ENCODE data around the gene C12orf57. TPM values are rescaled to one million over a fixed set of nuclear protein-coding genes. Genes with fewer than 3 reads are reported as not detected.

Gene C12orf57
- total RNA-seq, 1 experiment from 2014 or later, result 103 TPM

- H3K4me3 Mint-ChIP-seq (ENCODE audit: low read depth, unreplicated experiment), result peak overlapping the region; percentile 83
- H3K4me1 Mint-ChIP-seq (ENCODE audit: low read depth, unreplicated experiment), result peaks cover 77% of the 10 kb centered on the region
- H3K9me3 Mint-ChIP-seq (ENCODE audit: low read depth, unreplicated experiment), result no peaks in the 10 kb centered on the region
- TSS peak; percentile 13 for BruUV-seq (replicated peaks)
- peaks cover 60% of the 10 kb centered on the region for H3K36me3 Mint-ChIP-seq (ENCODE audit: insufficient read depth, unreplicated experiment)
- H3K27ac Mint-ChIP-seq (ENCODE audit: unreplicated experiment), result peak overlapping the region; percentile 68
- no peaks in the 10 kb centered on the region for H3K27me3 Mint-ChIP-seq (ENCODE audit: unreplicated experiment)
- intact Hi-C loops (cut with micrococcal nuclease; ENCODE audit: unreplicated experiment), result loop anchor here (5.0 kb wide), 1 partner anchor 62 kb away; the partner anchor contains the start of gene TPI1
- CTCF ChIA-PET, result interaction anchor here (0.7 to 1.5 kb wide), 2 partner anchors 8 to 71 kb away, joined by 3 to 7 read pairs; no protein-coding TSS in a partner anchor
- no peak for DNase-seq
- TF ChIP-seq CTCF (IDR thresholded peaks at IDR 0.05; ENCODE audit: unreplicated experiment), result no peak
Observed at GRCh38 chr12:6929466-6930452, 14.1 kb upstream of the C12orf57 start.

- CTCF ChIA-PET, result no interaction called here
- Mint-ChIP-seq H3K27ac (ENCODE audit: unreplicated experiment) (no peak overlapping the region), H3K9me3 (ENCODE audit: low read depth, unreplicated experiment) (no peaks in the 10 kb centered on the region), H3K4me3 (ENCODE audit: low read depth, unreplicated experiment) (no peak overlapping the region), H3K36me3 (ENCODE audit: insufficient read depth, unreplicated experiment) (peaks cover 65% of the 10 kb centered on the region), H3K27me3 (ENCODE audit: unreplicated experiment) (no peaks in the 10 kb centered on the region), H3K4me1 (ENCODE audit: low read depth, unreplicated experiment) (peaks cover 53% of the 10 kb centered on the region)
- no TSS peak for BruUV-seq (replicated peaks)
- intact Hi-C loops (cut with micrococcal nuclease; ENCODE audit: unreplicated experiment), result no loop called here
- no peak for DNase-seq
- no peak for TF ChIP-seq CTCF (IDR thresholded peaks at IDR 0.05; ENCODE audit: unreplicated experiment)
Observed at GRCh38 chr12:6932766-6933165, 11.1 kb upstream of the C12orf57 start.

- Mint-ChIP-seq H3K4me1 (ENCODE audit: low read depth, unreplicated experiment) (peaks cover 58% of the 10 kb centered on the region), H3K9me3 (ENCODE audit: low read depth, unreplicated experiment) (no peaks in the 10 kb centered on the region), H3K27me3 (ENCODE audit: unreplicated experiment) (no peaks in the 10 kb centered on the region), H3K4me3 (ENCODE audit: low read depth, unreplicated experiment) (no peak overlapping the region), H3K36me3 (ENCODE audit: insufficient read depth, unreplicated experiment) (peaks cover 69% of the 10 kb centered on the region), H3K27ac (ENCODE audit: unreplicated experiment) (peak overlapping the region; percentile 18)
- no peak for TF ChIP-seq CTCF (IDR thresholded peaks at IDR 0.05; ENCODE audit: unreplicated experiment)
- DNase-seq, result no peak
- BruUV-seq (replicated peaks), result no TSS peak
- intact Hi-C loops (cut with micrococcal nuclease; ENCODE audit: unreplicated experiment), result no loop called here
- CTCF ChIA-PET, result no interaction called here
Observed at GRCh38 chr12:6934110-6934509, 9.7 kb upstream of the C12orf57 start.

- Mint-ChIP-seq H3K9me3 (ENCODE audit: low read depth, unreplicated experiment) (no peaks in the 10 kb centered on the region), H3K27ac (ENCODE audit: unreplicated experiment) (peak overlapping the region; percentile 93), H3K4me3 (ENCODE audit: low read depth, unreplicated experiment) (peak overlapping the region; percentile 75), H3K36me3 (ENCODE audit: insufficient read depth, unreplicated experiment) (peaks cover 74% of the 10 kb centered on the region), H3K27me3 (ENCODE audit: unreplicated experiment) (no peaks in the 10 kb centered on the region), H3K4me1 (ENCODE audit: low read depth, unreplicated experiment) (peaks cover 47% of the 10 kb centered on the region)
- TF ChIP-seq CTCF (IDR thresholded peaks at IDR 0.05; ENCODE audit: unreplicated experiment), result no peak
- intact Hi-C loops (cut with micrococcal nuclease; ENCODE audit: unreplicated experiment), result no loop called here
- BruUV-seq (replicated peaks), result no TSS peak
- CTCF ChIA-PET, result interaction anchor here (0.6 to 0.8 kb wide), 2 partner anchors 63 to 203 kb away, joined by 3 read pairs; no protein-coding TSS in a partner anchor
- no peak for DNase-seq
Observed at GRCh38 chr12:6935371-6936193, 8.2 kb upstream of the C12orf57 start.

Measured in Calu3 (cell line).